CD4-positive, alpha-beta T cell treated with Interleukin-1 beta for 1 hour (primary cell): ENCODE measurements around the gene SLC35F3.

ENCODE experiments used
- DNase-seq, 2 donors: peaks; one replicate each; pipeline ENCODE4 v3.0.0-alpha.2; 2020 to 2022

Gene SLC35F3

DNA sequence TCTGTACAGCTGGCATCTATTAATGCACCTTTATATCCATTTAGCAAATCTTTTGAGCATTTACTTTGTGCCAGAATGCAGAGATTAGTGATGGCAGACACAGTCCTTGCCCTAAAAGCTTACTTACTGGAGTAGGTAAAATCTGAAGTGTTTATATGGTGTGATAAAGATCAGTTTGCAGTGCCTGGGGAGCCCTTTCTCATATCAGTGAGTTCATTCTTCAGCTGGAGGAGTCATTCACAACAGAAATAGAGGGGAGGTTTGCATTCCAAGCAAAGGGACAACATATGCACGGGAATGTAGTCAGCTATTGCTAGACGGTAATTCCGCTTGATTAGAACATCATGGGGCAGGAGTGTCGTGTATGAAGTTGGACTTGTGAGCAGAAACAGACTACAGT is 8.4 kb downstream of the SLC35F3 start:
- no peak for DNase-seq

GRCh38 chr1:233916706-233917105 is 12.2 kb downstream of the SLC35F3 start:
- DNase-seq: no peak

GRCh38 chr1:233919786-233920185 is 15.3 kb downstream of the SLC35F3 start:
- DNase-seq: no peak

GRCh38 chr1:233928123-233928522 is 23.6 kb downstream of the SLC35F3 start:
- DNase-seq: no peak

DNA sequence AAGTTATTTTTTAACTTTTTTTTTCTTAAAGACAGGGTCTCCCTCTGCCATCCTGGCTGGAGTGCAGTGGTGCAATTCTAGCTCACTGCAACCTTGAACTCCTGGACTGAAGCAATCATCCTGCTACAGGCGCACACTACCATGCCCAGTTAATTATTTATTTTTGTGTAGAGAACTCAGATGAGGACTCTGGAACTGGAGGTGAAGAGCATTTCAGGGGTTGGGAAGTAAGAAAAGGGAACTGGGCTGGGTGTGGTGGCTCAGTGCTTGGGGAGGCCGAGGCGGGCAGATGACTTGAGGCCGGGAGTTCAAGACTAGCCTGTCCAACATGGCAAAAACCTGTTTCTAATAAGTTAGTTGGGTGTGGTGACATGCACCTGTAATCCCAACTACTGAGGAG is 28.9 kb downstream of the SLC35F3 start:
- DNase-seq: no peak

GRCh38 chr1:233935297-233935868 is 30.9 kb downstream of the SLC35F3 start:
- DNase-seq: no peak

DNA sequence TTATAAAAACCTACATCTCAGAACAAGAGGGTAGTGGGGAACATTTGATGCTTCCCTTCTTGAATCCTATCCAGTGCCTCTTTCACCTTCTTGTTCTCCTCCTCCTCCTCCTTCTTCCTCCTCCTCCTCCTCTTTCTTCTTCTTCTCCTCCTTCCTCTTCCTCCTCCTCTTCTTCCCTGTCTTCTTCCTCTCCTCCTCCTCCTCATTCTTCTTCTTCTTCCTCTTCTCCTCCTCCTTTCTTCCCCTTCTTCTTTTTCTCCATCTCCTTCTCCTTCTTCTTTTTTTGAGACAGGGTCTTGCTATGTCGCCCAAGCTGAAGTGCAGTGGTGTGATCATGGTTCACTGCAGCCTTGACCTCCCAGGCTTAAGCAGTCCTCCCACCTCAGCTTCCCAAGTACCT is 31.9 kb downstream of the SLC35F3 start:
- no peak for DNase-seq

GRCh38 chr1:233936842-233937241 is 32.4 kb downstream of the SLC35F3 start:
- DNase-seq: no peak

- DNase-seq: no peak
These were observed 34.0 kb downstream of the SLC35F3 start for GRCh38 chr1:233938476-233938875.

DNA sequence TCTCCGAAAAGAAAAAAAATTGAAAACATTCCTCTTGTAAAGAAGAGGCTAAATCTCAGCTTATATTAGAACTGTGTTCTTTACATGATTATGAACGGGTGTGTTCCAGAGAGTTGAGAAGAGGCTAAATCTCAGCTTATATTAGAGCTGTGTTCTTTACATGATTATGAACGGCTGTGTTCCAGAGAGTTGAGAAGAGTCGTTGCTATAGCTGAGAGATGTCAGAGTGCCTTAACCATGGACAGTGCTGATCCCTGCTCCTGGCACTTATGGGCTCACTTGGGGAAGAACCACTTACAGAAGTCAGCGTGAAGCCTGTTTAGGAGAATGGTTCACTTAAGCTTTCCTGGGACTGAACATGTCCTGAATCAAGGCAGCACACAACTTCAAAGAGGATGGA is 35.0 kb downstream of the SLC35F3 start:
- DNase-seq: no peak

DNA sequence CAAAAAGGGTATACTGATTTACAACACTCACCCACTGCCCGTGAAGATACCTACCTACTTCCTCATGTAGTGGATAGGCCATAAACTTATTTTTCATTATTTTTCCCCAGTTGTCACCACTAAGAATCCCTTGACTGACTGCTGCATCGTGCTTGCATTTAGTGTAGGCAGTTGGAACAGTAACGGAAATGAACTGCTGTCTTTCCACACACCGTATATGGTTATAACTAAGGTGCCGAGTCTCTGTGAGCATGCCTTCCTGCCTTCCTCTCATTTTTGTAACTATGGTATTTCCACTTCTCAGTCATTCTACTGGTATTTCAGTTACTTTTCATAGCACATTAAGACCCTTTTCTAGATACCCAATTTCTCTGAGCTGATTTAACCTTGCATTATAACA is 36.4 kb downstream of the SLC35F3 start:
- no peak for DNase-seq

DNA sequence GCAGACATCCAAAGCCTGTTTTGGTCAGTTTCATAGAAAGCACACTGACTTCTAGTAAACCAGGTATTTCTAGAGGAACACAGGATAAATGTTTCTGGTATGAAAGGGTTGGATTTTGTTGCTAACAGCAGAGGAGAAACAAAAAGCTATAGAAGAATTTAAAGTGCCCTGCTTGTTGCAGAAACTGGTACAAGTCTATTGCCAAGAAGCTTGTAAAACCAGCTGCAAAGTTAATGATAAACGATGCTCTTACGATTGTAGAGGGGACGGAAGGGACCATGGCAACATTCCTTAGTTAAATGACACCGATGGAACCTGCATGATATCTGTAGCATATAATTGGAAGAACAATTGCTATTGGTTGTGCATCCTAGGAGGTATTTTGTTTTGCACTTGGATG is 40.1 kb downstream of the SLC35F3 start:
- DNase-seq: no peak

- DNase-seq: no peak
These were observed 41.1 kb downstream of the SLC35F3 start for GRCh38 chr1:233945573-233945972.

GRCh38 chr1:233945979-233946378 is 41.5 kb downstream of the SLC35F3 start:
- no peak for DNase-seq

- no peak for DNase-seq
These were observed 42.2 kb downstream of the SLC35F3 start for GRCh38 chr1:233946724-233947123.

- DNase-seq: no peak
These were observed 47.3 kb downstream of the SLC35F3 start for GRCh38 chr1:233951804-233952203.

- no peak for DNase-seq
These were observed 53.2 kb downstream of the SLC35F3 start for GRCh38 chr1:233957691-233958090.

GRCh38 chr1:233959102-233959501 is 54.6 kb downstream of the SLC35F3 start:
- no peak for DNase-seq

DNA sequence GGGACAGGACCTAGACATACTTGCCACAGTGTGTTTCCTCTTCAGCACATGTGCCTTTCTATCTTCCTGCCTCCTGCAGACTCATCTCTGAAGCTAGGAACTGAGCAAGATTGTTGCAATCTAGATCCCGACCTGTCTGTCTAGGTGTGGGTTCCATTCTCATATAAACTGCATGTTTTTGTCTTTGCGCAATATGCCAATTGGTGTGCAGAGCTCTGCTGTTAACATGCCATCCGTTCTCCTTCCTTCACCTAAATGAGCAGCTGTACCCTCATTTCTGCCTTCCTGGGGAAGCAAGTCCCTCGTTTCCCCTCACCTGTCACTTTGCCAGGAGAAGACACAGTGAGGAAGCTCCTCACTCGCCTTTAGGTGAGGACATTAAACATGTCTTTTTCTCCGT is 55.5 kb downstream of the SLC35F3 start:
- no peak for DNase-seq

GRCh38 chr1:233960386-233960785 is 55.9 kb downstream of the SLC35F3 start:
- no peak for DNase-seq

- DNase-seq: no peak
These were observed 58.4 kb downstream of the SLC35F3 start for GRCh38 chr1:233962878-233963277.

- no peak for DNase-seq
These were observed 61.4 kb downstream of the SLC35F3 start for GRCh38 chr1:233965856-233966255.

DNA sequence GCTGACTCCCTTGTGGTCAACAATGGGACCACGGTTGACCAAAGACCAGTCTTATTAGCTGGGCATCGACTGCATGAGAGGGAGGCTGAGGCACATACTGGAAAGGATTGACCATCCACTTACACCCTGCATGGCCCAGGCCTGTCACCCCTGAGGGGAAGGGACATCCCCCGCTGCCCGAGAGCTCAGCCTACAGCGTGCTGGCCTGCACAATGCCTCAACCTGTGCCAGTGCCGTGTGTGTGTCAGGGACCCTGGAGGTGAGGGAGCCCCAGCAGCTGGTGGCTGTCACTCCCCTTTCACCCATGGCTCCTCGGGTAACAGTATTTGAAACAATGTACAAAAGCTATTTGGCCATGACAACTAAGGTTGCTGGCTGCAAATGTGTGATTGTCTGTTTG is 67.3 kb downstream of the SLC35F3 start:
- no peak for DNase-seq

- no peak for DNase-seq
These were observed 68.1 kb downstream of the SLC35F3 start for GRCh38 chr1:233972563-233972950.

- no peak for DNase-seq
These were observed 68.6 kb downstream of the SLC35F3 start for GRCh38 chr1:233972951-233973635.
